ENCODE measurements around the gene PRRG4.

Gene PRRG4

GRCh38 chr11:32786811-32787210, 42.9 kb upstream of the PRRG4 start:
- Histone ChIP-seq H3K27ac (replicated peaks) (no peak overlapping the region), H3K4me3 (replicated peaks; ENCODE audit: insufficient read depth, low read length) (no peak overlapping the region), H3K27me3 (ENCODE audit: insufficient read depth, poor library complexity, severe bottlenecking) (no peaks in the 10 kb centered on the region)
- TF ChIP-seq, protein P1, sequence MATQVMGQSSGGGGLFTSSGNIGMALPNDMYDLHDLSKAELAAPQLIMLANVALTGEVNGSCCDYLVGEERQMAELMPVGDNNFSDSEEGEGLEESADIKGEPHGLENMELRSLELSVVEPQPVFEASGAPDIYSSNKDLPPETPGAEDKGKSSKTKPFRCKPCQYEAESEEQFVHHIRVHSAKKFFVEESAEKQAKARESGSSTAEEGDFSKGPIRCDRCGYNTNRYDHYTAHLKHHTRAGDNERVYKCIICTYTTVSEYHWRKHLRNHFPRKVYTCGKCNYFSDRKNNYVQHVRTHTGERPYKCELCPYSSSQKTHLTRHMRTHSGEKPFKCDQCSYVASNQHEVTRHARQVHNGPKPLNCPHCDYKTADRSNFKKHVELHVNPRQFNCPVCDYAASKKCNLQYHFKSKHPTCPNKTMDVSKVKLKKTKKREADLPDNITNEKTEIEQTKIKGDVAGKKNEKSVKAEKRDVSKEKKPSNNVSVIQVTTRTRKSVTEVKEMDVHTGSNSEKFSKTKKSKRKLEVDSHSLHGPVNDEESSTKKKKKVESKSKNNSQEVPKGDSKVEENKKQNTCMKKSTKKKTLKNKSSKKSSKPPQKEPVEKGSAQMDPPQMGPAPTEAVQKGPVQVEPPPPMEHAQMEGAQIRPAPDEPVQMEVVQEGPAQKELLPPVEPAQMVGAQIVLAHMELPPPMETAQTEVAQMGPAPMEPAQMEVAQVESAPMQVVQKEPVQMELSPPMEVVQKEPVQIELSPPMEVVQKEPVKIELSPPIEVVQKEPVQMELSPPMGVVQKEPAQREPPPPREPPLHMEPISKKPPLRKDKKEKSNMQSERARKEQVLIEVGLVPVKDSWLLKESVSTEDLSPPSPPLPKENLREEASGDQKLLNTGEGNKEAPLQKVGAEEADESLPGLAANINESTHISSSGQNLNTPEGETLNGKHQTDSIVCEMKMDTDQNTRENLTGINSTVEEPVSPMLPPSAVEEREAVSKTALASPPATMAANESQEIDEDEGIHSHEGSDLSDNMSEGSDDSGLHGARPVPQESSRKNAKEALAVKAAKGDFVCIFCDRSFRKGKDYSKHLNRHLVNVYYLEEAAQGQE (IDR thresholded peaks at IDR 0.05; ENCODE audit: insufficient replicate concordance, low read depth) = no peak
- TF ChIP-seq CTCF (IDR thresholded peaks at IDR 0.05; ENCODE audit: insufficient read depth, low read length) (no peak), GABPA (IDR thresholded peaks at IDR 0.05; ENCODE audit: low read depth) (no peak), SPI1 (IDR thresholded peaks at IDR 0.05; ENCODE audit: borderline replicate concordance, low read depth) (no peak), POLR2AphosphoS5 (IDR thresholded peaks at IDR 0.05; ENCODE audit: low read depth) (no peak)
- DNase-seq (ENCODE audit: low read depth in 1 of 2, low spot score in 1 of 2) = no peak

DNA sequence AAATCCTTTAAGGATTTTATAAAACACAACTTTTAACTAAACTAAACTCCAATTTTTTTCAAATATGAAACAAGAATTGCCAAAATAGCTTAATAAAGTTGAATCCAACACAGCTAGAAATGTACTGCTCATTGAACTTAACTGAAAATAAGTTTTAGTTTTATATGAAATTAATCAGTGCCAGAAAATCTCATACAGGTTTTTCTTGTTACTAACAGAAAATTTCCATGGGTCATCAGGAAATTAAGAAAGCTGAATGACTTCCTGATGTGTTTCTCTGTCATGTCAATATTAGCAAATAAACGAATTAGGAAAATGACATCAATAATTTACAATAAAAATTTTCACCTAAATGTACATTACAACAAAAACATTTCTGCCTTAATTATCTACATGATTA, 38.8 kb upstream of the PRRG4 start:
- DNase-seq (ENCODE audit: low read depth in 1 of 2, low spot score in 1 of 2) = no peak
- TF ChIP-seq POLR2AphosphoS5 (IDR thresholded peaks at IDR 0.05; ENCODE audit: low read depth) = no peak
- TF ChIP-seq, protein P1 (IDR thresholded peaks at IDR 0.05; ENCODE audit: insufficient replicate concordance, low read depth) = no peak
- no peak for TF ChIP-seq GABPA (IDR thresholded peaks at IDR 0.05; ENCODE audit: low read depth)
- Histone ChIP-seq H3K27me3 (ENCODE audit: insufficient read depth, poor library complexity, severe bottlenecking) (no peaks in the 10 kb centered on the region), H3K4me3 (replicated peaks; ENCODE audit: insufficient read depth, low read length) (no peak overlapping the region), H3K27ac (replicated peaks) (no peak overlapping the region)

DNA sequence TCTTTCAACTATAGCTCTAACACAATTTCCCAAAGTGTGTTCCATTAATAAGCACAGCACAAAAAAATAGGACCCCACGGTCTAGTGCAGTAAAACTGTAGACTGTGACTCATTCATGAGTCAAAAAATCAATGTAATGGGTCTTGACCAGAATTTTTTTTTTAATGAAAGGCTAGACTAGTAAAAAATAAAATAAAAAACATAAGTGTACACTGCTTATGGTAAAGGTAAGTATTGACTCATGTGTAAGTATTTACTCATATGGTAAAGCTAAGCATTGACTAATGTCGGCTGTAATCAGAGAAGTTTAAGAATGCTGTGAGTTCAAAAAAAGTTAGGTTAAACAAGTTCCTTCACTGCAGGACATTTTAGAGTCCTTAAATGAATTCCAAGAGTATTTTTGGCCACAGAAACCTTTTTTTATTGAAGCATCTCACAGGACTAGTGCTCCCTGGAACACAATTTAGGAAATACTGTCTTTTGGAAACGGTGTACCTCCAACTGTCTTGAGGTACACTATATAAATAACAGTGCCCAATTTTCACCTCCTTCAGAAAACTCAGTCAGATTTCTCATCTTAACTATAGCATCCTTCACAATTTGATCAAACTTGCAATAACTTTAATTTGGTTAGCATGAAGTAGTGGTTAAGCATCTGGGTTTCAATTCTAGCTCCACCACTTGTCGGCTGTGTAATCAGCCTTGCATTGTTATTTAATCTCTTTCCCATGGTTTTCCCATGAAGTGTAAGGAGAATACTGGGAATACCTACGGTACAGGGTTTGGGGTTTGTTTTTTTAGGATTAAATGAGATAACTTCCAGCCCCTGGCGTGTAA, 37.4 kb upstream of the PRRG4 start:
- Histone ChIP-seq H3K27ac (replicated peaks) (no peak overlapping the region), H3K27me3 (ENCODE audit: insufficient read depth, poor library complexity, severe bottlenecking) (no peaks in the 10 kb centered on the region), H3K4me3 (replicated peaks; ENCODE audit: insufficient read depth, low read length) (no peak overlapping the region)
- no peak for DNase-seq (ENCODE audit: low read depth in 1 of 2, low spot score in 1 of 2)
- TF ChIP-seq GABPA (IDR thresholded peaks at IDR 0.05; ENCODE audit: low read depth) = no peak
- TF ChIP-seq CTCF (IDR thresholded peaks at IDR 0.05; ENCODE audit: insufficient read depth, low read length) = no peak
- TF ChIP-seq, protein P1 (IDR thresholded peaks at IDR 0.05; ENCODE audit: insufficient replicate concordance, low read depth) = no peak
- TF ChIP-seq POLR2AphosphoS5 (IDR thresholded peaks at IDR 0.05; ENCODE audit: low read depth) = no peak
- no peak for TF ChIP-seq SPI1 (IDR thresholded peaks at IDR 0.05; ENCODE audit: borderline replicate concordance, low read depth)

Measured in HL-60 (cell line).